GM11168 (cell line): ENCODE results near the gene TLL1.

Source experiments
- in situ Hi-C: fragments of 300-500 bp; cut with MboI; formaldehyde crosslinking; loops from one replicate; pipeline ENCODE4 v1.12.0; 2022; ENCODE audit warnings: low sequenced_read_pairs; ENCODE audit not compliant: unreplicated experiment

The TLL1 gene

DNA sequence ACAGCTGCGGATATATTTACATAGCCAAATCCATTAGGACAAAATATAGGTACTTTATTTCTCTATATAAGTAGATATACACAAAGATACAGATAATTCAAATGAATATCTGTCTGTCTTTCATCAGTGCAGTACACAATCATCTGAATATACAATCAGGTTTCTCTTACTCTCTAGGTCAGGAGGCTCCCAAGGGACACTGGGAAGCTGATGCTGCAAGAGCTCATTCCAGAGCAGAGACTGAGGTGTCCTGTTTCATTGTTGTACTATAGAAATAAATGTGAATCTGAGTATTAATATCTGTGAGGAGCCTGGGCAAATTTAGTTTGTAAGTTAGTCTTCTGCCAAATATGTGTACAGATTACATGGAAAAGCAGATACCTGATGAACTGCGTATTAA, 4.2 kb downstream of the TLL1 start:
- in situ Hi-C loops: no loop called here

DNA sequence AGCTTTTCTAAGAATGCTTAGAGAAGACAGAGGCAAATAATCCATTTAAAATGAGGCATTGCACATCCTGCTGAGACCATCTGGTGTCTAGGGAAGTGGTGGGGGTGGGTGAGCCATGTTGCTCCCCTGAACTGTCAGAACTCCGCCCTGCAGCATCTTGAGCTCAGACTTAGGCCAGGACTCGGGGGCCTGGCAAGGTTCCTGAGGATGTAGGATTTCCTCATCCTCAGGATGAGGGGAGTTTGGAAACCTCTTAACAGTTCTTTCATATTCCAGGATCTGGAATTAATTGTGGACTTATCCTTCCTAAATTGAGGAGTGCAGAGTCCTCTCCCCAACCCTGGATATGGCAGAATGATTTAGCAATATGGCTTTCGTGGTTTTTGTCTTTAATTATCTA, 6.6 kb downstream of the TLL1 start:
- in situ Hi-C loops: no loop called here

DNA sequence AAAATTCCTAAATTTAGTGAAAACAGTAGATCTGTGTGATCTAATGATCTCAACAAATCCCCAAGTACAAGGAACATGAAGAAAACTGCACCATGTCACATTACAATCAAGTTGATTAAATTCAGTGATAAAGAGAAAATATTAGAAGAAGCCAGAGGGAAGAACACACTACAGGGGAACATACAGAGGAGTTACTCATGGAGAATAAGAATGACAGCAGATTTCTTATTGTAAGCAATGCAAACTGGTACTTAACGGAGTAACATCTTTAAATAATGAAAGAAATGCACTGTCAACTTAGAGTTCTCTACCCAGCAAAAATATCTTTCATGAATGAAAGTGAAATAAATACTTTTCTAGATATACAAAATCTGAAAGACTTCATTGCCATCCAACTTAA, 21.1 kb downstream of the TLL1 start:
- in situ Hi-C loops: no loop called here

DNA sequence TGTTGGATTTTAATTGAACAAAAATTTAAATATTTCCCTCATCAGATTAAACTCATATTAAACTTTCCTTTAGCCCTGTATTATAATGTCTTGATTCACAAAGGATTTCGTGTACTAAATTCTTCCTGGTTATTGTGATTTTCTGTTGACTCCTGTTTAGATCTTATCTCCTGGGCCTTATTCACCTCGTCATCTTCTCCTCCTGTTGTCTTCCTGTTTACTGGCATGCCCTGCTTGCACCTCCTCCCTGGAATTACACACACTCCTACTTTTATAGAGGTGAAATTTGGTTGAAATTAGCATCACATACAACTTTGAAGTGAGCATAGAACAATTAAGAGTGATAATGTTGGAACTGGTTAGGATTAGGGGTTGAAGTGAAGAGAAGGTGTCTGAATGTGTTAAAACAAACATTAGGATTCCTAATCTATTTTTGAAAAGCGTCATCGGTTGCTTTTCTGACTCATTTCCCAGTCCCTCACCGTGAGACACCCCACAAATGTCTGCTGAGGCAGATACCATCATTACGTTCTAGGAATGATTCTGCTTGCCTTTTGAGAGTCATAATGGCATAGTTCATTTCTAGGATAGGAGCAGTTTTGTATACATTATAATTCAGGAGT, 32.5 kb downstream of the TLL1 start:
- in situ Hi-C loops: no loop called here

DNA sequence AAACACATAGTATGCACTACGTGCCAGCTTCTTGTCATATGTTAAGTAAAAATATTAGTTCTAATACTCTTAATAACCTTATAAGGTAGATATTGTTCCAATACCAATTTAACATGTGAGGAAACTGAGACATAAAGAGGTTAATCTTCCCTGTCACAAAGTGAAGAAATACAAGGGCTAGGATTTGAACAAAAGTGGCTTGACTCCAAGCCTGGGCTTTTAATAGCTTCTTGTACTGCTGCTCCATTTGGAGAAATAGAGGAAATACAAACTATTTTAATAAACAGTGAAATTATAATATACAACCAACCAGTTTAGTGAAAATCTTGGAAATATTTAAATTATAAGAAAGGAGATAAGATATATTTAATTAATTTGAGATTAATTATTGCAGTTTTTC, 33.2 kb downstream of the TLL1 start:
- in situ Hi-C loops: no loop called here

DNA sequence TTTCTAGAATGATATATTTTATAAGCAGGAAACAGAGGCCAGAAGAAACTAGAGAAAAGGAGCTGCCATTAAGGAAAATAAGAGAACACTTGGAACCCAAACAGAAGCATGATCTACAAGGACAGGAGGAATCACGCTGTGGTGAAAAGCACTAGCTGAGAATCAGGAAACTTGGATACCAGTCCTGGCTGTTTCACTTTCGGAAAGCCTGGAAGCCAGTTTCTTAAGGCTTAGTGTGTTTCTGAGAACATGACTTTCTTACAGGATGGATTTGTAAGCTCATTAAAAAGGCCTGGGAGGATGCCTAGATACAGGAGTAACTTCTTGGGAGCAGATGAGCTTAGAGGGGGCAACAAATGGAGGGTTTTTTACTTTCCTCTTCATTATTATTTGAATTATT, 36.9 kb downstream of the TLL1 start:
- in situ Hi-C loops: no loop called here

DNA sequence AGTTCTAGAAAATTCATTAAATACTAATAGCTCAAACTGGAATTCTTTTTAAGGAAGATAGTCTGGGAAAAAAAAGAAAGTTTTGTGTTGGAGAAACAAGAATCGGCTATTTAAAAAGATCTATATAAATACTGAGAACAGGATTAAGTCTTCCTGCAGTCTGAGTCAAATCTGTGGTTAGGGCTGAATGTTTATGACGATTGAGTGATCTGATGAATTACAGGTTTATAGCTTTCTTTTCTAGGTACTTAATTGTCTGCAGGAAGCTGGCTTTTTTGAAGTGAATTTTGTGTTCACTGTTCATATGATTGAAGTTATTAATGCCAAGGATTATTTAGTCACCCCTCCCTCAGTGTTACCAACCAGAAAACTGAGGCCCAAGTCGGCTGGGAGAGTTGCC, 42.2 kb downstream of the TLL1 start:
- in situ Hi-C loops: no loop called here

DNA sequence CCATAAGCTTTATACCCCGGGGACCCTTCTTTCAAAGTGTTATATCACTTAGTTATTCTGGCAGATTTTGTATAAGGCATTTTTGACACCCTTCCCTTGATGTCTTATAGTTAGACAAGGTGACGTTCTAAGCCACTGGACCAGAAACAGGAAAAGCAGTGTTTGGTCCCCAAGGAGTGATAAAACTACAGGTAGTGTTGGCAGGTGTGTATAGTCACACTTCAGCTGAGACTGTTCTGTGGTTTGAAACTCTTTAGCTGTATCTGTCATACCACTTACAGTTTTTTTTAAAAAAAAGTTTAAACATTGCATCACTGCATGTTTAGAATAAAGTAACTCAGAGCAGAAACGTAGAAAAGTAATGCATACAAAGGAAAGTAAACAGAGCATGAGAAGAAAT, 48.5 kb downstream of the TLL1 start:
- in situ Hi-C loops: no loop called here

DNA sequence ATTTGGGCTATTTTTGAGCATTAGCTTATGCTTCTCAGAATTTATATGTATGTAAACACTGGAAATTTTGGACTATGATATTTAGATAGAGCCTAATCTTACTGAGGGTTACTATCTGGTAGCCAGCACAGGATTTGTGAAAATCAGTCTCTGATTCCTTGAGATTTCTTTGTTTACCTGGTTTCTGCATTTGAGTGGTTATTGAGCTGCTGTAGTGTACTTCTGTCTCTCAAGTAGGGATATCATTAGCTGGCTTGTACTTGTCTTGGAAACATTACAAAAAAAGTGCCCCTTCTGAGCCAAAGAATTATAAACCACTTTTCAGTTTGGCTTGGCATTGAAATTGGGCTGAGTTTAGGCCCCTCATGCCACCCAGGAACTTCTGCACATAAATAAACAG, 49.7 kb downstream of the TLL1 start:
- in situ Hi-C loops: no loop called here

DNA sequence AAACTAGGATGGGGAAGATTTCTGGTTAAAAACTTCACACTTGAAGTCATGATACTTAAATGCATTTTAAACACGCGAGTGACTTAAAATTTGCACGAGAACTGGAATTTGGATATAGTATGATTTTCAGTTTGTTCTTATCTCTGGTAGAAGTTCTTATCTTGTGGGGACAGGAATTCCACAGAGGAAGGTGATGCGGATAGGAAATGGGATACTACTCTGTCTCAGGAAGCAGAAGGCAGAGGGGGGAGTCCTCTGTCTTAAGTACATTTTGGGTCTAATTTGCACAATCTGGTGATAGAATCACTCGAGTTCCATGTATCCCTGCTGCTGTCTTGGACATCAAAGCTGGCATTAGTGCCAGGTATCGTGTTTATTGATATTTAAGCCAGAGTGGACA, 53.3 kb downstream of the TLL1 start:
- in situ Hi-C loops: no loop called here

DNA sequence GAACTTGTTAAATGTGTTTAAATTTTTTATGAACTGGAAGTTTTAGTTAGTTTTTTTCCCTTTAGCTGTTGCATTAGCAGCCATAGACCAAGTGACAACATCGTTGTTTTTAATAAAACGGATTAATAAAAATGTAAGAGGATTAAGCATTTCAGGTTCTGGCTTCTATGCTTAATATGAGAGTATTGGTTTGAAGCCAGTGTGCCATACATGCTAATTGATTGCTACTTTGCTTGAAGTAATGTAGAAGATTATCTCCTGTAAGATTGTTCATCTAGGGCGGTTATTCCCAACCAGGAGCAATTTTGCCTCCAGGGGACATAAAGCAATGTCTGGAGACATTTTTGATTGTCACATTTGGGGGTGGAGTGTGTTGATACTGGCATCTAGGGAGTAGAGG, 54.3 kb downstream of the TLL1 start:
- in situ Hi-C loops: no loop called here

DNA sequence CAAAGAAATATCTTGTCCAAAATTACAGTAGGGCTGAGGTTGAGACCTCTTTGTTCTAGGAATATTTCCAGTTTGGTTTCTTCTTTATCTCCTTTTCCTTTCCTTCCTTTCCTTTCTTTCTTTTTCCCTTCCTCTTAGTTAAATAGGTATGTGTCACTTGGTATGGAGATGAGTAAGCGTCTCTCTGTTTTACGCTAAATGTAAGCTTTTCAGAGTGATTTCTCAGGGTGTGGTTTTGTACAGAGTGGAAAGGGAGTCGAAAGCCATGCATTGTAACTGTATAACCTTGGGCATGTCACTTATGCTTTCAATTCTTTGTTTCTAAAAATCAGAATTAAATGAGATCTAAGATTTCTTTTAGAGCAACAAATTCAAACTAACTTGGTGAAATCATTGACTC, 54.8 kb downstream of the TLL1 start:
- in situ Hi-C loops: no loop called here

DNA sequence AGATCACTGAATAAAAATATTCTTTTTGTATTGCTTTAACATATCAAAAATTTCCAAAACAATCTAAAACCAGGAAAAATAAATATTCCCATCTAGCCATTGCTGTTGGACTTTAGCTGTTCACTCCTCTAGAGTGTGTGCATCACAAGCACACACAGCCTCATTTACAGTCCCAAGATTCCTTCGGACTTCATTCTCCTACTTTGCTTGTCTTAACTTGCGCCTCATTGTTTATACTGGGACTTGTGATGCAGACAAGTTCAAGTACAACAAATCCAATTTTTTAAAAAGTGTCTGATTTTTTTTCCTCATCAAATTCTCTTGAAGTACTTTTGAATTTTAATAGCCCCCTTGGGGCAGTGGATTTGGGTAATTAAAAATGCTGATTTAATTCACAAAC, 55.6 kb downstream of the TLL1 start:
- in situ Hi-C loops: no loop called here

DNA sequence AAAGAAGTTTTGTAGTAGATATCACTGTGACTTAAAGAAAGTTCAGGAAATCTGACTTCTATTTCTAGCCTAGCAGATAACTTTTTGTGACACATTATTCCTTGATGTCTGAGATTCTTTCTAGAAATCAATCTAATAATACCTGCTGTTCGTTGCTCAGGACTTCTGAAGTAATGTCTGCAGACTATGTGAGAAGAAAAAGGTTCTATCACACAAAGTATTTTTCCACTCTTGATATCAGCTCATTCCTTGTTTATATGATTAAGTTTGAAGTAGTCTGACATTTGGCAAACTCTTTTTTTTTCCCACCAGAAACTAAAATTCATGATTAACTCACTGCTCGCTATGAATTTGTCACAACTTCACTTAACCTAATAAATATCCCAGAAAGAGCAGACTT, 56.6 kb downstream of the TLL1 start:
- in situ Hi-C loops: no loop called here

DNA sequence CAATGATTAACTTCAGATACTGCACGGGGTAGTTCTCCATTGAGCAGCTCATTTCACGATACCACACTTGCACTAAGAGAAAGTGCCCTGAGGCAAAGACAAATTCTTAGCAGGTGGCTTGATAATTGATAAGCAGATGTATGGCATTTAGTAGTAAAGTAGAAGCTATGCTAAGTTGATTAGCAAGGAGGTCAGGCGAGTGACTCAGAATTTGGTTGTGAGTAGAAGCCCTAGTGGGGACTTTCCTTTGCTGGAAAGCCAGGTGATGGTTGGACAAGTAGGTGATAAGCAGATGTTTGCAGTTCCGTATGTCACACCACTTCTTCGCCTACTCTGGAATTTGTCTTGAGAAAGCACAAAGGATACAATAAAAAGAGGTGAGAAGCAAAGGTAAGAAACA, 58.7 kb downstream of the TLL1 start:
- in situ Hi-C loops: no loop called here

DNA sequence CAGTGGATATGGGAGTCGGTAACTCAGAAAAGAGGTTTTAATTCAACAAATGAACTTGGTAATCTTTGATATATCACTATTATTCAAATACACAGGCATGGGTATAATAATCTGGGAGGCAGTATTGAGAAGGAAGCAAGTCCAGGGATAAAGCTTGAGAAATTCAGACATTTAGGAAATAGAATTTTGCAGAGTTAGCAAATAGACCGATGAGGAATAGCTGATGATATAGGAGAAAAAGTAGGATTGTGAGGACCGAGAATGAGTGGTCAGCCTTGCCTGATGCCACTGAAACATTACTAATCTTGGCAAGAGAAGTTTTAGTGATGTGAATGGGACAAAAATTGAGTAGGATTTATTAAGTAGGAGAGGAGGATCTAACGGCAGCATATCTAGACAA, 71.9 kb downstream of the TLL1 start:
- in situ Hi-C loops: no loop called here

DNA sequence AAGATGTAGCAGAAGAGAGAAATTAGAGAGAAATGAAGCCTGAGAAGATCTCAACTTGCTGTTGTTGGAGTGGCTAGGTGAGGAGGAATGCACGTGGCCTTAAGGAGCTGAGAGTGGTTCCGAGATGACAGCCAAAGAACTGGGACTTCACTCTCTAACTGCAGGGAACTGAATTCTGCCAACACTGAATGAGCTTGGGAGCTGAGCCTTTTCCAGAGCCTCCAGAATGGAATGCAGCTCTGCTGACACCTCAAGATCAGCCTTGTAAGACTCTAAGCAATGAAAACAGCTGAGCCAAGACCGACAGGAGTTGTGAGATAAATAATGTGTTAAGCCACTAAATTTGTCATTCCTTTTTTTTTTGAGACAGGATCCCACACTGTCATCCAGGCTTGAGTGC, 73.0 kb downstream of the TLL1 start:
- in situ Hi-C loops: no loop called here

DNA sequence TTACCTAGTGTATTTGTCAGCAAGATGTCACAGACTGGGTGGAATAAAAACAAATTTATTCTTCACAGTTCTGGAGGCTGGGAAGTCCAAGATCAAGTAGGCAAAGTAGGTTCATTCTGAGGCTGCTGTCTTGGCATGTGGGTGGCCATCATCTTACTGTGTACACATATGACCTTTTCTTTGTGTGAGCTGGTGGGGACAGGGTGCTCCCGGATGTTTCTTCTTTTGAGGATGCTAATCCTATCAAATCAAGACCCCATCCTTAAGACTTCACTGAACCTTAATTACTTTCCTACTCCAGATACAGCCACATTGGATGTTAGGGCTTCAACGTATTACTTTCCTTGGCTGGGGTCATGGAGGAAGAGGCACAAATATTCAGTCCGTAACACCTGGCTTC, 74.0 kb downstream of the TLL1 start:
- in situ Hi-C loops: no loop called here

DNA sequence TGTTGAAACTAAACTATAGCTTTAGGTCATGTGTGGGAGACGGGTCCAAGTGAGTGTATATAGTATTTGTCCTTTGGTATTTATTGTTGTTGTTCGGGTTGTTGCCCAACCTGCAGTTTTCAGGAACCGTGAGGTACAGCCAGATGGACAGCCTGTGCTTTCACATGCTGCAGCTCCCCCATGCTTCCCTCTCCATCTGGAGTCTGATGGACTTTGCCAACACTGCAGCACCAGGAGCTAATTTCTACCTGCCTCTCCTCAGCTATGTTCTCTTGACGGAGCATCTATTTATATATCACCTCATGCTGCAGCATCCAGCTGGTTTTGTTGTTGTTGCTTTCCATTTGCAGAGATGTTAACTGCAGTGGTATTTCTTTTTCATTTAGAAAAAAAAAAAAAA, 80.1 kb downstream of the TLL1 start:
- in situ Hi-C loops: no loop called here

DNA sequence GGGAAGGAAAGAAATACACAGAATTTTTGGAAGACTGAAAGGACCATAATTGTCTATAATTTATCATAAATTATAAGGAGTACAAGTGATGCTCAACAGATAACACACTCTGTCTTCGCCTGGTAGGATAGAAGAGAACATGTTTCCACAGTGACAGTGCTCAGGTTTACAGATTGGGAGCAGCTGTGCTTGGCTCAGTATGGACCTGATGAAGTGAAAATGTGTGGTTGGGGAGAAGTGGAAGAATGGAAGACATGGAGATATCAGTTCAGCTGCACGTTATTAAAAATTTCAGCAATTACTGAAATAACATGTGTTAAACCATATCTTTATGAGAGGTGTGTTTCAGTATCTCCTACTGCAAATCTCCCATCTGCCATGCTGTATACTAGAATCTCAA, 90.6 kb downstream of the TLL1 start:
- in situ Hi-C loops: no loop called here

DNA sequence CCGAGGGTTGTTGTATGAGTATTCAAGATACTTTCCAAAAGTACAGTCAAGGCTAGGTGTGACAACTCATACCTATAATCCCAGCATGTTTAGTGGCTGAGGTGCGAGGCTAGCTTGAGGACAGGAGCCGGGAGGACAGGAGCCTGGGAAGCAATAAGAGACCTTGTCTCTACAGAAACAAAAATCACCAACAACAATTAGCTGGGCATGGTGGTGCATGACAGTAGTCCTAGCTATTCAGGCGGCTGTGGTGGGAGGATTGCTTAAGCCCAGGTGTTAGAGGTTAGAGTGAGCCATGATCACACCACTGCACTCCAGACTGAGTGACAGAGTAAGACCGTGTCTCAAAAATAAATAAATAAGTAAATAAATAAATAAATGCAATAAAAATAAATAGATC, 91.6 kb downstream of the TLL1 start:
- in situ Hi-C loops: no loop called here

DNA sequence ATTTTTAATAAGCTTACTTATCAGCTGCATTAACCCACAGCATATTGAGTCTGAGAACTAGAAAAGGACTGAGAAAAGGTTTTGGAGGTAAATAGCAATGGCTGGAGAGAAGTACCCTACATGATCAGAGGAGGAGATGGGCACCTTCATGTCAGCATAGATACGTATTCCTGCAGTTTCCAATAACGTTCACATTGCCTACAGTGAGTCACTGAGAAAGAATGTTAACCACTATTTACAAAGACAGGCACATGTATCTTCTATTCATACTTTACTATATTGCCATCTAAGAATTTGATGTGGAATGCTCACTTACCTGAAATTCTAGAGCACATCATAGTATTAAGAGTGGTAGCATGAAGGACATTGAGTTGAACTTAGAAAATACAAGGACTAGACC, 92.5 kb downstream of the TLL1 start:
- in situ Hi-C loops: no loop called here

DNA sequence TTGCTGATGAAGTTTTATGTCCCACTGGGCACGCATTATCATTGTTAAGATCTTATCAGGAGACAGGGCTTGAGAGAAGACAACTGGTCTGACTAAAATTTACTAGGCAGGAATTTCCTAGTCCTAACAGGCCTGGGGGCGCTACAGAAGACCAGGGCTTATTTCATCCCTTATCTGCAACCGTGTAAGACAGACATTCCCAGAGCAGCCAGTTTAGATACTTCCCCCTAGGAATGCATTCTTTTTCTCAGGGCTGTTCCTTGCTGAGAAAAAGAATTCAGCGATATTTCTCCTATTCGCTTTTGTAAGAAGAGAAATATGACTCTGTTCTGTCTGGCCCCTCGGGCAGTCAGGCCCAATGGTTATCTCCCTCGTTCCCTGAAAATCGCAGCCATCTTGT, 93.8 kb downstream of the TLL1 start:
- in situ Hi-C loops: no loop called here
